Astrocyte (in vitro differentiated cells and primary cell): ENCODE measurements around the gene AP5S1.

Source experiments
- EZH2 ChIP-seq: IDR thresholded peaks from 2 replicates; pipeline ENCODE4 v1.6.1; 2012; ENCODE audit warnings: mild to moderate bottlenecking, low read length, inconsistent platforms; ENCODE audit not compliant: insufficient read depth
- TF ChIP-seq, protein P1 (sequence below): IDR thresholded peaks from 2 replicates; pipeline ENCODE4 v1.5.1; 2011; ENCODE audit warnings: low read depth, mild to moderate bottlenecking, inconsistent platforms, low read length, moderate library complexity; ENCODE audit not compliant: insufficient read depth

GRCh38 chr20:3796477-3797225 lies 23.7 kb upstream of the AP5S1 start:
- TF ChIP-seq, protein P1, sequence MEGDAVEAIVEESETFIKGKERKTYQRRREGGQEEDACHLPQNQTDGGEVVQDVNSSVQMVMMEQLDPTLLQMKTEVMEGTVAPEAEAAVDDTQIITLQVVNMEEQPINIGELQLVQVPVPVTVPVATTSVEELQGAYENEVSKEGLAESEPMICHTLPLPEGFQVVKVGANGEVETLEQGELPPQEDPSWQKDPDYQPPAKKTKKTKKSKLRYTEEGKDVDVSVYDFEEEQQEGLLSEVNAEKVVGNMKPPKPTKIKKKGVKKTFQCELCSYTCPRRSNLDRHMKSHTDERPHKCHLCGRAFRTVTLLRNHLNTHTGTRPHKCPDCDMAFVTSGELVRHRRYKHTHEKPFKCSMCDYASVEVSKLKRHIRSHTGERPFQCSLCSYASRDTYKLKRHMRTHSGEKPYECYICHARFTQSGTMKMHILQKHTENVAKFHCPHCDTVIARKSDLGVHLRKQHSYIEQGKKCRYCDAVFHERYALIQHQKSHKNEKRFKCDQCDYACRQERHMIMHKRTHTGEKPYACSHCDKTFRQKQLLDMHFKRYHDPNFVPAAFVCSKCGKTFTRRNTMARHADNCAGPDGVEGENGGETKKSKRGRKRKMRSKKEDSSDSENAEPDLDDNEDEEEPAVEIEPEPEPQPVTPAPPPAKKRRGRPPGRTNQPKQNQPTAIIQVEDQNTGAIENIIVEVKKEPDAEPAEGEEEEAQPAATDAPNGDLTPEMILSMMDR, result no peak
- no peak for TF ChIP-seq EZH2
